HepG2 (cell line): ENCODE measurements around the gene RPRML. TPM values are rescaled to one million over a fixed set of nuclear protein-coding genes. Genes with fewer than 3 reads are reported as not detected.

ENCODE experiments used
- AHR ChIP-seq: IDR thresholded peaks from 2 replicates; pipeline ENCODE4 v1.6.1; 2018; ENCODE audit warnings: missing genetic modification reagents, missing compliant biosample characterization
- FOSL1 ChIP-seq: sonication (generic); formaldehyde crosslinking; IDR thresholded peaks from 2 replicates; pipeline ENCODE4 v1.9.0; 2021; ENCODE audit warnings: missing genetic modification reagents, borderline replicate concordance
- GABPB1 ChIP-seq: IDR thresholded peaks from 2 replicates; pipeline ENCODE4 v1.6.1; 2016; ENCODE audit warnings: mild to moderate bottlenecking, missing genetic modification reagents, moderate library complexity, missing compliant biosample characterization
- KLF16 ChIP-seq, 2 experiments: sonication (generic) in 1 of 2; formaldehyde crosslinking in 1 of 2; IDR thresholded peaks; 2 replicates each; pipeline versions ENCODE4 v1.6.1 to v1.8.0; 2016 to 2023; ENCODE audit warnings: missing genetic modification reagents in 2 of 2, missing compliant biosample characterization in 1 of 2
- MIER2 ChIP-seq: IDR thresholded peaks from 2 replicates; pipeline ENCODE4 v1.6.1; 2016; ENCODE audit warnings: missing biosample characterization, missing genetic modification reagents
- MIER3 ChIP-seq: IDR thresholded peaks from 2 replicates; pipeline ENCODE4 v1.6.1; 2016; ENCODE audit warnings: missing compliant biosample characterization, borderline replicate concordance
- MLXIP ChIP-seq: sonication (generic); formaldehyde crosslinking; IDR thresholded peaks from 2 replicates; pipeline ENCODE4 v1.9.0; 2021; ENCODE audit warnings: missing genetic modification reagents, borderline replicate concordance
- MXD1 ChIP-seq: sonication (generic); formaldehyde crosslinking; IDR thresholded peaks from 2 replicates; pipeline ENCODE4 v1.4.0; 2020; ENCODE audit warnings: mild to moderate bottlenecking, missing genetic modification reagents
- NFKB2 ChIP-seq: sonication (generic); formaldehyde crosslinking; IDR thresholded peaks from 2 replicates; pipeline ENCODE4 v1.4.0; 2020; ENCODE audit warnings: missing genetic modification reagents, borderline replicate concordance
- PAXIP1 ChIP-seq: sonication (generic); formaldehyde crosslinking; conservative IDR thresholded peaks from 2 replicates; pipeline ENCODE4 v1.4.0; 2020; ENCODE audit warnings: mild to moderate bottlenecking, missing genetic modification reagents, moderate library complexity
- SNAPC2 ChIP-seq: sonication (generic); formaldehyde crosslinking; IDR thresholded peaks from 2 replicates; pipeline ENCODE4 v1.8.1; 2022; ENCODE audit warnings: mild to moderate bottlenecking, missing genetic modification reagents
- TEAD3 ChIP-seq: optimal IDR thresholded peaks from 2 replicates; pipeline ENCODE3; 2016; ENCODE audit warnings: borderline replicate concordance
- ZNF124 ChIP-seq: sonication (generic); formaldehyde crosslinking; IDR thresholded peaks from 2 replicates; pipeline ENCODE4 v1.4.0; 2020; ENCODE audit warnings: missing genetic modification reagents
- ZNF138 ChIP-seq: sonication (generic); formaldehyde crosslinking; IDR thresholded peaks from 2 replicates; pipeline ENCODE4 v1.5.0; 2020; ENCODE audit warnings: mild to moderate bottlenecking, low read depth, missing genetic modification reagents
- ZNF280B ChIP-seq: sonication (generic); formaldehyde crosslinking; IDR thresholded peaks from 2 replicates; pipeline ENCODE4 v1.5.0; 2020; ENCODE audit warnings: missing genetic modification reagents, mild to moderate bottlenecking, borderline replicate concordance
- ZNF335 ChIP-seq: sonication (generic); formaldehyde crosslinking; IDR thresholded peaks from 2 replicates; pipeline ENCODE4 v1.4.0; 2020; ENCODE audit warnings: missing genetic modification reagents
- polyA plus RNA-seq, 8 experiments: library from polyadenylated mRNA; depleted of rRNA in 3 of 8; stranded (reverse) in 7 of 8; unstranded in 1 of 8; fragments of >200 nt; fragmentation: Illumina TruSeq in 4 of 8; extraction: Trizol in 4 of 8; gene quantifications; 2 replicates each; pipeline versions ENCODE4 v1.2.1 to v1.2.3, GENCODE V29; 2011 to 2016; ENCODE audit warnings: low read depth in 4 of 8, missing spikeins in 1 of 8, mixed read lengths in 1 of 8; ENCODE audit not compliant: insufficient read depth in 1 of 8
- total RNA-seq, 5 experiments: library from RNA; depleted of rRNA; stranded (reverse); fragments of >200 nt; fragmentation: Illumina TruSeq; extraction: Trizol; gene quantifications; 2 replicates each; pipeline ENCODE4 v1.2.3, GENCODE V29; 2016; ENCODE audit warnings: low read depth in 1 of 5
- TF ChIP-seq, protein P1 (sequence below): IDR thresholded peaks from 2 replicates; pipeline ENCODE4 v1.6.1; 2016; ENCODE audit warnings: missing compliant biosample characterization, missing genetic modification reagents, borderline replicate concordance

The RPRML gene
- total and polyA plus RNA-seq, 2 of the 13 experiments (the other 11 are each of a cell fraction or from before 2014, with no cell fraction given) = not detected

DNA sequence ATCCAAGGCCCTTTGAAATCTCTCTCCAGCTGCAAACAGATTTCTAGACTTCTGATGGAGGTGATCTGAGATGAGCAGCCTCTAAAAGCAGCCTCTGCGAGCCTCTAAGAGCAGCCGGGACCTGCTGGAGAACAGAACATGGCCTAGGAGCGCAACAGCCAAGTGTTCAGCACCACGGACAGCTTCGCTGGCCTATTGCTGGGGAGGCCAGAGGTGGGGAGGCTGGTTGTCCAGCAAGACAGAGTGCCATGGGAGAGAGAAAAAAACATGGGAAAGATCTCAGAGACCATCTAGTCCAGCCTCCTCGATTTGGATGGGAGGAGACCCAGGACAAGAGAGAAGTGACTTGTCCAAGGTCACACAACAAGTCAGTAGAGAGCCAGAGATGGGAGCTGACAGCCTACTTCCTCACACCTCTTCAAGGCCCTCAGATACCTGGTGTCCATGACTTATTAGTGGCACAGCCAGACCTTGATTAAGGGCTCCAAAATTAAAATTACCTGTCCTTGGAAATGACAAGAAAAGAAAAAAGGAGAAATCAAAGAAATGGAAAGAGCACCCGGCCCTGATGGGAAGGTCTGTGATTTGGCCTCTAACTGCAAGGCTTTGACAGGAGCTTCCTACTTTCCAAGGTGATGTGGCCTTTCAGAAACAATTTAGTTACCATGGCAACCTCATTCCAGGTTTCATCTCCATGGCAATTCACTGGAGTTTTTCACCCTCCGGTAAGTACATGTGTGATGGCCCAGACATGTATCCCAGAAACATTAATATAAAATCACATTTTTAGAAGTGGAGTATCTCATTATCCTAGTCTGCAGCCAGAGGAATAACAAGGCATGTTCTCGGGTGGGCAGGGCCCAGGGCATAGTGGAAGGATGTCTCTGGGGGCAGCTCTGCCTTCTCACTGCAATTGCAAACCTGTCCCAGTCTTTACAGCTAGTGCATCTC, 14.5 kb downstream of the RPRML start (continued):
- TF ChIP-seq FOSL1 (CRISPR knock-in tag) (no peak), ZNF280B (CRISPR knock-in tag) (peak; percentile 60; the same call in 1 of the 2 replicates), TEAD3 (peak; percentile 42), GABPB1 (CRISPR knock-in tag) (no peak), ZNF124 (CRISPR knock-in tag) (no peak), ZNF335 (CRISPR knock-in tag) (0 out of 2 replicates have a peak, but pooled peaks have one; percentile 44), MLXIP (CRISPR knock-in tag) (no peak), KLF16 (CRISPR knock-in tag; IDR thresholded peaks at IDR 0.05) (0 out of 4 replicates have a peak, but pooled peaks of 1 of the 2 experiments have one; percentile 42), ZNF138 (CRISPR knock-in tag) (peak; percentile 66; the same call in 1 of the 2 replicates), MIER3 (CRISPR knock-in tag) (no peak), NFKB2 (CRISPR knock-in tag) (peak; percentile 69; the same call in 1 of the 2 replicates), MXD1 (CRISPR knock-in tag) (0 out of 2 replicates have a peak, but pooled peaks have one; percentile 39), PAXIP1 (CRISPR knock-in tag) (0 out of 2 replicates have a peak, but pooled peaks have one; percentile 11), SNAPC2 (CRISPR knock-in tag) (no peak), AHR (CRISPR knock-in tag) (0 out of 2 replicates have a peak, but pooled peaks have one; percentile 52), MIER2 (CRISPR knock-in tag) (peak; percentile 98)
- TF ChIP-seq, protein P1, sequence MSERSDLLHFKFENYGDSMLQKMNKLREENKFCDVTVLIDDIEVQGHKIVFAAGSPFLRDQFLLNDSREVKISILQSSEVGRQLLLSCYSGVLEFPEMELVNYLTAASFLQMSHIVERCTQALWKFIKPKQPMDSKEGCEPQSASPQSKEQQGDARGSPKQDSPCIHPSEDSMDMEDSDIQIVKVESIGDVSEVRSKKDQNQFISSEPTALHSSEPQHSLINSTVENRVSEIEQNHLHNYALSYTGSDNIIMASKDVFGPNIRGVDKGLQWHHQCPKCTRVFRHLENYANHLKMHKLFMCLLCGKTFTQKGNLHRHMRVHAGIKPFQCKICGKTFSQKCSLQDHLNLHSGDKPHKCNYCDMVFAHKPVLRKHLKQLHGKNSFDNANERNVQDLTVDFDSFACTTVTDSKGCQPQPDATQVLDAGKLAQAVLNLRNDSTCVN (CRISPR knock-in tag) = peak; percentile 73; the same call in 1 of the 2 replicates
